B cell (primary cell): ENCODE results near the gene COL5A1. TPM values are rescaled to one million over a fixed set of nuclear protein-coding genes. Genes with fewer than 3 reads are reported as not detected.

Experiments
- ATAC-seq: fragments of 200-7000 bp; cut with Tn5 transposase; one replicate; pipeline ENCODE4 v1.10.0; 2021; ENCODE audit warnings: low read depth, mild to moderate bottlenecking, moderate number of reproducible peaks, moderate library complexity
- CTCF ChIA-PET: fragments of 350-600 bp; sonication (Branson Sonifier 250); formaldehyde crosslinking; loops from one replicate; lab custom pipeline; 2021; ENCODE audit warnings: antibody characterized with exemption, inconsistent platforms; lab: Charles Lee
- POLR2A ChIA-PET: fragments of 350-600 bp; sonication (Branson Sonifier 250); formaldehyde crosslinking; loops from one replicate; lab custom pipeline; 2021; ENCODE audit warnings: antibody characterized with exemption; lab: Charles Lee
- DNase-seq: peaks from one replicate; pipeline ENCODE4 v3.0.0; 2013
- H2AFZ ChIP-seq: 2 replicates; pipeline ENCODE4 v1.6.1; 2012; ENCODE audit warnings: mild to moderate bottlenecking, low read depth, low read length; ENCODE audit not compliant: insufficient read depth, poor library complexity, severe bottlenecking
- H3K27ac ChIP-seq, 2 donors: 1 replicate in 1 of 2; 2 replicates in 1 of 2; pipeline ENCODE4 v1.5.1; 2012 to 2013; ENCODE audit warnings: low read length in 2 of 2, mild to moderate bottlenecking in 2 of 2, moderate library complexity in 1 of 2
- H3K27me3 ChIP-seq, 4 experiments: fragments of 200-600 bp in 1 of 4; sonication (generic) in 1 of 4; replicated peaks in 1 of 4; 1 replicate in 2 of 4; 2 replicates in 2 of 4; pipeline versions ENCODE4 v1.6.1 to v1.7.0; 2013 to 2016; ENCODE audit warnings: low read length in 3 of 4, mild to moderate bottlenecking in 2 of 4, mixed read lengths in 1 of 4, moderate library complexity in 1 of 4; ENCODE audit not compliant: insufficient read depth in 4 of 4, control insufficient read depth in 3 of 4; ENCODE audit errors: control extremely low read depth in 1 of 4
- H3K36me3 ChIP-seq, 2 experiments: replicated peaks in 1 of 2; 1 replicate in 1 of 2; 2 replicates in 1 of 2; pipeline versions ENCODE4 v1.6.1 to v1.7.1; 2013; ENCODE audit warnings: low read length in 1 of 2; ENCODE audit not compliant: insufficient read depth in 2 of 2, control insufficient read depth in 1 of 2; ENCODE audit errors: control extremely low read depth in 1 of 2, extremely low read depth in 1 of 2
- H3K4me1 ChIP-seq, 2 donors: fragments of 200-600 bp in 1 of 2; sonication (generic) in 1 of 2; 1 replicate in 1 of 2; 2 replicates in 1 of 2; pipeline versions ENCODE4 v1.5.1 to v1.6.1; 2013 to 2017; ENCODE audit warnings: low read length in 2 of 2; ENCODE audit not compliant: control insufficient read depth in 2 of 2, insufficient read depth in 2 of 2
- H3K4me2 ChIP-seq: replicated peaks from 2 replicates; pipeline ENCODE3; 2012; ENCODE audit warnings: mild to moderate bottlenecking, low read depth, low read length; ENCODE audit not compliant: poor library complexity, severe bottlenecking
- H3K4me3 ChIP-seq, 5 experiments: fragments of 200-600 bp in 1 of 5; sonication (generic) in 1 of 5; 1 replicate in 3 of 5; 2 replicates in 2 of 5; pipeline versions ENCODE4 v1.5.1 to v1.7.0; 2011 to 2016; ENCODE audit warnings: low read length in 4 of 5, mild to moderate bottlenecking in 4 of 5, low read depth in 2 of 5, control low read depth in 1 of 5, moderate library complexity in 1 of 5; ENCODE audit not compliant: insufficient read depth in 1 of 5; ENCODE audit errors: control extremely low read depth in 1 of 5, extremely low read depth in 1 of 5
- H3K79me2 ChIP-seq: fragments of 200-600 bp; sonication (generic); one replicate; pipeline ENCODE4 v1.6.0; 2016; ENCODE audit warnings: low read length; ENCODE audit not compliant: control insufficient read depth, insufficient read depth
- H3K9ac ChIP-seq: fragments of 200-600 bp; sonication (generic); 2 replicates; pipeline ENCODE4 v1.6.1; 2017; ENCODE audit warnings: mild to moderate bottlenecking, low read length, moderate library complexity
- H3K9me3 ChIP-seq, 3 donors: one replicate each; pipeline versions ENCODE4 v1.6.1 to v1.7.1; 2013; ENCODE audit warnings: low read length in 2 of 3; ENCODE audit not compliant: control insufficient read depth in 2 of 3, insufficient read depth in 1 of 3; ENCODE audit errors: control extremely low read depth in 1 of 3
- H4K20me1 ChIP-seq: 2 replicates; pipeline ENCODE4 v1.6.0; 2012; ENCODE audit warnings: mild to moderate bottlenecking, low read length; ENCODE audit not compliant: insufficient read depth, control insufficient read depth, poor library complexity, severe bottlenecking
- H3K27ac Mint-ChIP-seq: one replicate; pipeline ENCODE4 v1.8.0; 2021; ENCODE audit warnings: mixed read lengths
- H3K27me3 Mint-ChIP-seq: one replicate; pipeline ENCODE4 v1.8.0; 2021; ENCODE audit warnings: mixed read lengths
- H3K4me1 Mint-ChIP-seq: one replicate; pipeline ENCODE4 v1.8.0; 2021; ENCODE audit warnings: mixed read lengths
- H3K4me3 Mint-ChIP-seq: one replicate; pipeline ENCODE4 v1.8.0; 2021; ENCODE audit warnings: mixed read lengths
- H3K9me3 Mint-ChIP-seq: one replicate; pipeline ENCODE4 v1.8.0; 2022; ENCODE audit warnings: mixed read lengths; ENCODE audit not compliant: insufficient read depth
- CTCF ChIP-seq: fragments of 200-600 bp; IDR thresholded peaks from one replicate; pipeline ENCODE4 v1.8.0; 2022; ENCODE audit warnings: antibody characterized with exemption, mild to moderate bottlenecking
- EZH2 ChIP-seq: IDR thresholded peaks from 2 replicates; pipeline ENCODE4 v1.6.1; 2012; ENCODE audit warnings: borderline replicate concordance, low read depth, mild to moderate bottlenecking, moderate library complexity, low read length; ENCODE audit not compliant: insufficient read depth, poor library complexity, severe bottlenecking
- WGBS: methylation state at CpG from one replicate; pipeline ENCODE4 v1.1.5; 2013; ENCODE audit warnings: missing lambda C conversion rate; ENCODE audit not compliant: insufficient coverage; 5-methylcytosine and 5-hydroxymethylcytosine counted together
- intact Hi-C: fragments of 100-400 bp; cut with micrococcal nuclease; formaldehyde crosslinking; loops from one replicate; pipeline ENCODE4 v1.10.0; 2022
- polyA plus RNA-seq: library from polyadenylated mRNA; depleted of rRNA; stranded (reverse); fragments of >200 nt; gene quantifications from 2 replicates; pipeline ENCODE4 v1.2.3, GENCODE V29; 2012
- total RNA-seq, 2 donors: library from RNA; stranded (reverse); fragments of 120-200 nt in 1 of 2; gene quantifications; 1 replicate in 1 of 2; 2 replicates in 1 of 2; pipeline versions ENCODE4 v1.2.3 to v1.2.4, GENCODE V29; 2013 to 2022

Gene COL5A1
- total and polyA plus RNA-seq, 2 donors (not counting 1 experiment from before 2014, with no cell fraction given) = 0.06 TPM; not detected in 1

- H3K27ac Mint-ChIP-seq = no peak overlapping the region
- ChIA-PET CTCF (no interaction called here), POLR2A (no interaction called here)
- H3K36me3 ChIP-seq = no peaks in the 10 kb centered on the region
- H3K4me2 ChIP-seq = no peak overlapping the region
- intact Hi-C loops = no loop called here
- no peaks in the 10 kb centered on the region for H3K79me2 ChIP-seq
- peaks cover 1% of the 10 kb centered on the region for H3K4me1 Mint-ChIP-seq
- DNase-seq (no peak), ATAC-seq (no peak)
- H3K27ac ChIP-seq = no peak overlapping the region
- H4K20me1 ChIP-seq = no peaks in the 10 kb centered on the region
- peaks cover 0 to 5% of the 10 kb centered on the region in 2 donors for H3K4me1 ChIP-seq
- no peak overlapping the region for H3K4me3 Mint-ChIP-seq
- no peaks in the 10 kb centered on the region for H3K9me3 ChIP-seq
- H3K27me3 ChIP-seq = peaks cover 0 to 14% (median 2%) of the 10 kb centered on the region in 4 experiments
- no peak for TF ChIP-seq CTCF
- 95% methylated on average over 13 of the region's 13 CpGs for WGBS
- no peak overlapping the region for H2AFZ ChIP-seq
- no peak overlapping the region for H3K9ac ChIP-seq
- no peak overlapping the region for H3K4me3 ChIP-seq
- H3K27me3 Mint-ChIP-seq = peaks cover 6% of the 10 kb centered on the region
- no peaks in the 10 kb centered on the region for H3K9me3 Mint-ChIP-seq
Measured at GRCh38 chr9:134879664-134880483, 238.3 kb downstream of the COL5A1 start.

GRCh38 chr9:134880484-134881312, 239.1 kb downstream of the COL5A1 start, which contains the start of gene FCN2:
TSS of gene FCN2 (plus strand) at chr9:134880810. CDS start at chr9:134880822, 12 bp downstream.
- Mint-ChIP-seq H3K9me3 (no peaks in the 10 kb centered on the region), H3K4me3 (no peak within 1 kb of the TSS), H3K27ac (no peak within 1 kb of the TSS), H3K4me1 (no peaks in the 10 kb centered on the region), H3K27me3 (peaks cover 6% of the 10 kb centered on the region)
- no peaks in the 10 kb centered on the region for H4K20me1 ChIP-seq
- no peak within 1 kb of the TSS for H3K27ac ChIP-seq
- H3K9ac ChIP-seq = no peak within 1 kb of the TSS
- no peaks in the 10 kb centered on the region for H3K79me2 ChIP-seq
- no peaks in the 10 kb centered on the region for H3K9me3 ChIP-seq
- no peak within 1 kb of the TSS for H2AFZ ChIP-seq
- TF ChIP-seq CTCF (no peak), EZH2 (no peak)
- no peak within 1 kb of the TSS for H3K4me2 ChIP-seq
- ChIA-PET CTCF (no interaction called here), POLR2A (no interaction called here)
- intact Hi-C loops = no loop called here
- WGBS = 81% methylated on average over 24 of the region's 25 CpGs
- no peaks in the 10 kb centered on the region for H3K36me3 ChIP-seq
- ATAC-seq (no peak), DNase-seq (no peak)
- H3K4me3 ChIP-seq = no peak within 1 kb of the TSS
- no peaks in the 10 kb centered on the region for H3K4me1 ChIP-seq
- H3K27me3 ChIP-seq = peaks cover 0 to 14% (median 2%) of the 10 kb centered on the region in 4 experiments
